Activated naive CD8-positive, alpha-beta T cell (primary cell): ENCODE measurements around the gene NR1H3.

ENCODE experiments used
- H3K27ac Mint-ChIP-seq: one replicate; pipeline ENCODE4 v1.8.0; 2021; ENCODE audit warnings: mixed read lengths
- H3K27me3 Mint-ChIP-seq: one replicate; pipeline ENCODE4 v1.8.0; 2021; ENCODE audit warnings: mixed read lengths
- H3K36me3 Mint-ChIP-seq: one replicate; pipeline ENCODE4 v1.8.0; 2021; ENCODE audit warnings: mixed read lengths
- H3K4me1 Mint-ChIP-seq: one replicate; pipeline ENCODE4 v1.8.0; 2021; ENCODE audit warnings: low read depth, mixed read lengths
- H3K4me3 Mint-ChIP-seq: one replicate; pipeline ENCODE4 v1.8.0; 2021; ENCODE audit warnings: mild to moderate bottlenecking, mixed read lengths
- H3K9me3 Mint-ChIP-seq: one replicate; pipeline ENCODE4 v1.8.0; 2021; ENCODE audit warnings: low read depth, mixed read lengths

The NR1H3 gene

GRCh38 chr11:47253660-47254059 lies 4.1 kb upstream of the NR1H3 start:
- no peak overlapping the region for H3K4me3 Mint-ChIP-seq
- H3K27me3 Mint-ChIP-seq, result no peaks in the 10 kb centered on the region
- H3K27ac Mint-ChIP-seq, result peak overlapping the region; percentile 66
- no peaks in the 10 kb centered on the region for H3K9me3 Mint-ChIP-seq
- peaks cover 17% of the 10 kb centered on the region for H3K4me1 Mint-ChIP-seq
- no peaks in the 10 kb centered on the region for H3K36me3 Mint-ChIP-seq

DNA sequence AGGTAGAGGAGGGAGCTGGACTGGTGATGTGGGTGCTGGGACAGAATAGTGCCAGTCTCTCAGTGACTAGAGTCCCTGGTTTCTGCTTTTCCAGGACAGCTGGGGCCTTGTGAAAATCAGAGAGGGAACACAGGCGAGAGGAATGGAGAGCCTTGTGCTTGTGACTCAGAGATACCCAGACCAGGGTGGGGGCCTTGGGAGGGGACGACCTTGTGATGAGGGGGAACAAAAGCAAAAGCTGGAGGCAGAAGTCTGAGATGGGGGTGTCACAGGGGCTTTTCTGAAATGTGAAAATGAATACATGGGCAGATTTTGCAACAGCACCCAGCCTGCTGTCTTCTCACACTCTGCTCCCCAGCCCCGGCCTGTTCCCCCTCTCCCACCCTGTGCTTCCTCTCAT lies 3.4 kb upstream of the NR1H3 start:
- Mint-ChIP-seq H3K9me3 (no peaks in the 10 kb centered on the region), H3K4me3 (no peak overlapping the region), H3K4me1 (peaks cover 14% of the 10 kb centered on the region), H3K27ac (peak overlapping the region; percentile 66), H3K36me3 (no peaks in the 10 kb centered on the region), H3K27me3 (no peaks in the 10 kb centered on the region)

GRCh38 chr11:47256374-47256773 lies 1.4 kb upstream of the NR1H3 start:
- Mint-ChIP-seq H3K4me1 (peaks cover 13% of the 10 kb centered on the region), H3K27me3 (no peaks in the 10 kb centered on the region), H3K4me3 (no peak overlapping the region), H3K9me3 (no peaks in the 10 kb centered on the region), H3K27ac (no peak overlapping the region), H3K36me3 (no peaks in the 10 kb centered on the region)

DNA sequence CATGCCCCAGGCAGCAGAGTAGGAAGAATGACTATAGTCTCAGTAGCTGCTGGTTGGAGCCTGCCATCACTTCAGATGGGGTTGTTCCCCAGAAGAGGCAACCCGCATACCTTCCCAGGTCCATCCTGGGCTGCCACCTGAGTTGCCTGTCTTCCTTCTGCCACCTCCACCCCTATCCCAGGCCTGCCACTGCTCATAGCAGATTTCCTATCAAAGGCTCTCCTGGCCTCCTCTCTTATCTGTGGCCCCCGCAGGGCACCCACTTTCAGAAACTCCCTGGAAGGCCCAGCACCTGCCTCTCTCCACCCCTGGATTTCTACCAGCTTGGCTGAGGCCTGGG lies 649 bp upstream of the NR1H3 start:
- no peaks in the 10 kb centered on the region for H3K27me3 Mint-ChIP-seq
- no peak overlapping the region for H3K4me3 Mint-ChIP-seq
- no peaks in the 10 kb centered on the region for H3K9me3 Mint-ChIP-seq
- H3K36me3 Mint-ChIP-seq, result no peaks in the 10 kb centered on the region
- peaks cover 13% of the 10 kb centered on the region for H3K4me1 Mint-ChIP-seq
- no peak overlapping the region for H3K27ac Mint-ChIP-seq

DNA sequence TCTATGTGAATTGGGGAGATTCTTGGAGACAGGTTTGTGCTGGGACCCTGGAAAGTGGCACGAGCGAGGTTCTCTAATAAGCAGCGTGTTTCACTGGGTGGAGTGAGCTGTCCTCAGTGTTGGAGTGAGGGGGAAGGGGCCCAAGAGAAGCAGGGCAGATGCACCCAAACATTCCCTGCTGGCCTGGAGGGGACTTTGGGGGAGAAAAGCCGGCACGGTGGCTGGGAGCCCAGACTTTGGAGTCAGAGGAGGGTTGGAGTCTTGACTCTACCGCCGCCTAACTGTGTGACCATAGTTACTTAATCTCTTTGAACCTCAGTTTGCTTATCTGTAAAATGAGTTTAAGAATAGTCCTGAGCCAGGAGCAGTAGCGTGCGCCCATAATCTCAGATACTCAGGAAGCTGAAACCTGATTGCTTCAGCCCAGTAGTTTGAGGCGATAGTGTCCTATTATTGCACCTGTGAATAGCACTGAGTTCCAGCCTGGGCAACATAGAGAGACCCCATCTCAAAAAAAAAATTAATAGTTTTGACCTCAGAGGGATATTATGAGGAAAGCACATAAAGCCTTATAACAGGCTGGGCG lies 614 bp downstream of the NR1H3 start:
- Mint-ChIP-seq H3K27me3 (no peaks in the 10 kb centered on the region), H3K36me3 (no peaks in the 10 kb centered on the region), H3K9me3 (no peaks in the 10 kb centered on the region), H3K27ac (no peak overlapping the region), H3K4me3 (no peak overlapping the region), H3K4me1 (peaks cover 13% of the 10 kb centered on the region)

DNA sequence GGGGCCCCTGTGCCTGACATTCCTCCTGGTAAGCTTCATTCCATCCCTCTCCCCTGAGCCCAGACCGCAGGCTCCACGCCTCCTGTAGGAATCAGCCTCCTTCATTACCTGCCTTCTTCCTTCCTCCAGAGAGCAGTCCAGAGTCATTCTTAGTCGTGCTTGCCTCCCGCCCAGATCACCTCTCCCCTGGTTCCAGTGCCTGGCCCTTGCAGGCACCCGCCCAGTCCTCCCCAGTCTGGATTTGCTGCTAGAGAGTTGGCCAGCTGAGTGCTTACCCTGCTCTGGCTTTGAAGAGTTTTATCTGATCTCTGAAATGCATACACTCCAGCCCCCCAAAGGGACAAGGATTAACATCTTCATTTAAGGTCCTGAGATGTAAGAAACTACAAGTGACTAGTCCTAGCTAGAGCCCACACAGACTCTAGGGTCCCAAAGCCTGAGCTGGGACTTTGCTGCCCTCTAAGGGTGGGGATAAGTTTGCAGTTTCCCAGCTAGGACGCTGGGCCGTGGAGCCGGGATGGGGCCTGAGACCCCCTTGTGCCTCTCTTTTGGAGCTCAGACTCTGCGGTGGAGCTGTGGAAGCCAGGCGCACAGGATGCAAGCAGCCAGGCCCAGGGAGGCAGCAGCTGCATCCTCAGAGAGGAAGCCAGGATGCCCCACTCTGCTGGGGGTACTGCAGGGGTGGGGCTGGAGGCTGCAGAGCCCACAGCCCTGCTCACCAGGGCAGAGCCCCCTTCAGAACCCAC lies 1.6 kb downstream of the NR1H3 start:
- Mint-ChIP-seq H3K27me3 (no peaks in the 10 kb centered on the region), H3K4me3 (no peak overlapping the region), H3K9me3 (no peaks in the 10 kb centered on the region), H3K4me1 (peaks cover 13% of the 10 kb centered on the region), H3K36me3 (no peaks in the 10 kb centered on the region), H3K27ac (no peak overlapping the region)

DNA sequence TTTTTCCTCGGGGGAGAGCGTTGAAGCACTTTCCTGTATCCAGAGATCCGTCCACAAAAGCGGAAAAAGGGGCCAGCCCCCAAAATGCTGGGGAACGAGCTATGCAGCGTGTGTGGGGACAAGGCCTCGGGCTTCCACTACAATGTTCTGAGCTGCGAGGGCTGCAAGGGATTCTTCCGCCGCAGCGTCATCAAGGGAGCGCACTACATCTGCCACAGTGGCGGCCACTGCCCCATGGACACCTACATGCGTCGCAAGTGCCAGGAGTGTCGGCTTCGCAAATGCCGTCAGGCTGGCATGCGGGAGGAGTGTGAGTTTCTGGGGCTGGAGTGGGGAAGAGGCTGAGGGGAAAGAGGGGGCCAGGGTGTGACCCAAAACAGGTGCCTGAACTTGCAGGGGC lies 2.6 kb downstream of the NR1H3 start:
- H3K36me3 Mint-ChIP-seq, result no peaks in the 10 kb centered on the region
- no peak overlapping the region for H3K27ac Mint-ChIP-seq
- peaks cover 16% of the 10 kb centered on the region for H3K4me1 Mint-ChIP-seq
- no peak overlapping the region for H3K4me3 Mint-ChIP-seq
- no peaks in the 10 kb centered on the region for H3K27me3 Mint-ChIP-seq
- no peaks in the 10 kb centered on the region for H3K9me3 Mint-ChIP-seq

- H3K27ac Mint-ChIP-seq, result no peak overlapping the region
- no peaks in the 10 kb centered on the region for H3K9me3 Mint-ChIP-seq
Observed at GRCh38 chr11:47261291-47261800, 3.5 kb downstream of the NR1H3 start.

DNA sequence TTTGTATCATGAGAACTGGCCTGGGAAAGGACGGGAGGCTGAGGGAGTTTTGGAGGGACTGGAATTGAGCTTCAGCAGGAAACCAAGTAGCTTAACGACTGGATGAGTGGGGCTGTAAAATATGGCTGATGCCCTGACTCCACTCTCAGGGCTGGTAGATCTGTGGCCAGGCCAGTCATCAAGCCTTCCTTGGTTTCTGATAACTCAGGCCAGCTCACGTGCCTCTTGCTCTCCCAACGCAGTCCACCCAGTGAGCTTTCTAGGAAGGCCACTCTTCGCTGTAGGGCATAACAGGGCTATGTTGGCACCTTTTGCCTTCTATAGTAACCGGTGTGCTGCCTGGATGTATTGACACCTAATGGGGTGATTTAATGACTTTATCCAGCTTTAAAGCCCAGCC lies 6.3 kb downstream of the NR1H3 start:
- Mint-ChIP-seq H3K4me3 (no peak overlapping the region), H3K36me3 (no peaks in the 10 kb centered on the region), H3K27me3 (no peaks in the 10 kb centered on the region), H3K9me3 (no peaks in the 10 kb centered on the region), H3K27ac (peak overlapping the region; percentile 84), H3K4me1 (peaks cover 35% of the 10 kb centered on the region)

More at GRCh38 chr11:47261291-47261800, 3.5 kb downstream of the NR1H3 start:
- Mint-ChIP-seq H3K27me3 (no peaks in the 10 kb centered on the region), H3K4me1 (peaks cover 23% of the 10 kb centered on the region), H3K4me3 (no peak overlapping the region), H3K36me3 (no peaks in the 10 kb centered on the region)

GRCh38 chr11:47264521-47264920 lies 6.7 kb downstream of the NR1H3 start:
- peak overlapping the region; percentile 84 for H3K27ac Mint-ChIP-seq
- H3K4me3 Mint-ChIP-seq, result no peak overlapping the region
- no peaks in the 10 kb centered on the region for H3K27me3 Mint-ChIP-seq
- H3K36me3 Mint-ChIP-seq, result no peaks in the 10 kb centered on the region
- peaks cover 32% of the 10 kb centered on the region for H3K4me1 Mint-ChIP-seq
- no peaks in the 10 kb centered on the region for H3K9me3 Mint-ChIP-seq

DNA sequence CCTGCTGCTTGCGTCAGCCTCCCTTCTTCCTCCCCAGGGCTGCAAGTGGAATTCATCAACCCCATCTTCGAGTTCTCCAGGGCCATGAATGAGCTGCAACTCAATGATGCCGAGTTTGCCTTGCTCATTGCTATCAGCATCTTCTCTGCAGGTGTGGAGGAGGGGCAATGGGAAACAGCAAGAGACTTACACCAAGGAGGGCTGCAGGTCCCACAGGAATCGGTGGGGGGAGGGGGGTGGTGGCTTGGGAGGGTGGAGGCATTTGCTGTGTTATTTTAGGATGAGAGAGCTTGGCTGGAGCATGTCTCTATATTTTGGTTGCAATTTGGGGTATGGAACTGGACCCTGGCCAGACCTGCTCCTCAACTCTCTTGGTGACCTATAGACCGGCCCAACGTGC lies 10.1 kb downstream of the NR1H3 start:
- peaks cover 54% of the 10 kb centered on the region for H3K4me1 Mint-ChIP-seq
- no peaks in the 10 kb centered on the region for H3K27me3 Mint-ChIP-seq
- H3K36me3 Mint-ChIP-seq, result no peaks in the 10 kb centered on the region
- H3K9me3 Mint-ChIP-seq, result no peaks in the 10 kb centered on the region
- peak overlapping the region; percentile 99 for H3K27ac Mint-ChIP-seq
- peak overlapping the region; percentile 91 for H3K4me3 Mint-ChIP-seq

DNA sequence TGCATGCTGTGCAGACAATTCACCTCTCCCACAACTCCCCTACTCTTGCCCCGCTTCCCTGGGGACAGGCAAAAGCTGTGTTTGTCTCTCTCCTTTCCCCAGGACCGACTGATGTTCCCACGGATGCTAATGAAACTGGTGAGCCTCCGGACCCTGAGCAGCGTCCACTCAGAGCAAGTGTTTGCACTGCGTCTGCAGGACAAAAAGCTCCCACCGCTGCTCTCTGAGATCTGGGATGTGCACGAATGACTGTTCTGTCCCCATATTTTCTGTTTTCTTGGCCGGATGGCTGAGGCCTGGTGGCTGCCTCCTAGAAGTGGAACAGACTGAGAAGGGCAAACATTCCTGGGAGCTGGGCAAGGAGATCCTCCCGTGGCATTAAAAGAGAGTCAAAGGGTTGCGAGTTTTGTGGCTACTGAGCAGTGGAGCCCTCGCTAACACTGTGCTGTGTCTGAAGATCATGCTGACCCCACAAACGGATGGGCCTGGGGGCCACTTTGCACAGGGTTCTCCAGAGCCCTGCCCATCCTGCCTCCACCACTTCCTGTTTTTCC lies 10.7 kb downstream of the NR1H3 start:
- no peaks in the 10 kb centered on the region for H3K36me3 Mint-ChIP-seq
- no peaks in the 10 kb centered on the region for H3K9me3 Mint-ChIP-seq
- peak overlapping the region; percentile 99 for H3K27ac Mint-ChIP-seq
- peak overlapping the region; percentile 91 for H3K4me3 Mint-ChIP-seq
- H3K4me1 Mint-ChIP-seq, result peaks cover 58% of the 10 kb centered on the region
- no peaks in the 10 kb centered on the region for H3K27me3 Mint-ChIP-seq

- no peaks in the 10 kb centered on the region for H3K9me3 Mint-ChIP-seq
- H3K4me1 Mint-ChIP-seq, result peaks cover 65% of the 10 kb centered on the region
- H3K27me3 Mint-ChIP-seq, result no peaks in the 10 kb centered on the region
- peak overlapping the region; percentile 99 for H3K27ac Mint-ChIP-seq
- H3K4me3 Mint-ChIP-seq, result peak overlapping the region; percentile 91
- no peaks in the 10 kb centered on the region for H3K36me3 Mint-ChIP-seq
Observed at GRCh38 chr11:47269002-47269828, 11.4 kb downstream of the NR1H3 start.

GRCh38 chr11:47269829-47270305 lies 12.1 kb downstream of the NR1H3 start, which contains the start of gene MADD:
Gene MADD (plus strand): TSS chr11:47270133.
- H3K27me3 Mint-ChIP-seq, result no peaks in the 10 kb centered on the region
- H3K27ac Mint-ChIP-seq, result peak within 1 kb of the TSS; percentile 99
- H3K4me3 Mint-ChIP-seq, result peak within 1 kb of the TSS; percentile 91
- H3K36me3 Mint-ChIP-seq, result no peaks in the 10 kb centered on the region
- no peaks in the 10 kb centered on the region for H3K9me3 Mint-ChIP-seq
- peaks cover 61% of the 10 kb centered on the region for H3K4me1 Mint-ChIP-seq
